ENCODE data around the gene CCSER1.

CCSER1 gene

DNA sequence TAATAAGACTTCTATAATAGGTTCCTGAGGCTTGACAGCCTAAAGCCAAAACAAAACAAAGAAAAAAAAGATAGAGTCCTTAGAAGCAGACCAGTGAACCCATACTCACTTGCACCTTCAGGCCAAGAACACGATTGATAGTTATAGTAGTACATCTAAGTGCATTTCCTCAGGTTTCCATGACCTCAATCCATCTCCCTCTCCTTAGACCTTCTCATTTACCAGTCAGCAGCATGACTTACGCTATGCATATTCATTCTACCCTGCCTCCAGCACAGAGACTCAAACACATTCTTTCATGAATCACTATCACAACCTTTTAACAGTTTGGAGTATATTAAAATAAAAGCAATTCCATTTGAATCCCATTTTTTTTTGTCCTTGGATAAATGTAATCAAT lies 855.6 kb downstream of the CCSER1 start:
- DNase-seq: no peak

DNA sequence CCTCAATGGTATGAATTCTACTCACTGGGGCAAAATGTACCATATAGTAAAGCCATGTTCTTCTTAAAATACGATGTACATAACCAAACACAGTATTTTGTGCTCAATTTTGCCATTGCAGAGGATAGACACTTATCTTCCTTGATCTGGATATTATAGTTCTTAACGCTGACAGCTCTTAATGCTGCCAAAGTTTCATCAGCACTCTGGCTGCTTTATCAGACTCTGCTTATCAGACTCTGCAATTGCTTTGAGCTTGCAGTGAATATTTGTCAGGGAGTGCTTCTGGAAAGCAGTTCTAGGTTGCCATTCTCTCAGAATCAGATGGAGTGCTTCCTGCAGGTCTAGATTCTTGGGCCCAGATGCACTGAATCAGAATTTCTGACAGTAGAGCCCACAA lies 863.1 kb downstream of the CCSER1 start:
- DNase-seq: no peak

DNA sequence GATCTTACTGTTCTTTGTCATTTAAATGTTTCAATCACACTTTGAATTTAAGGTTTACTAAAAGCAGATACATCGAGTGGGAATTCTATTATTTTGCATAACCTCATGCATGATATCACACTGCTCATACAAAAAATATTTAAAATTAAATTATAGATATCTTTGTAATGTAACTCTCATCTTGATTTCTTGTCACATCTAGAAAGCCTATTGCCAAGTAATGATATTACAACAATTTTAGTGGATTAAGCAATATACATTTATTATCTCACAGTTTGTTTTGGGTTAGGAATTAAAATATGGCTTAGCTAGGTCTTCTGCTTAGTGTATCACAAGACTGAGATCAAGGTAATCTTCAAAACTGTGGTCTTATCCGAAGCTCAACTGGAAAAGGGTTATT lies 865.0 kb downstream of the CCSER1 start:
- DNase-seq: no peak

DNA sequence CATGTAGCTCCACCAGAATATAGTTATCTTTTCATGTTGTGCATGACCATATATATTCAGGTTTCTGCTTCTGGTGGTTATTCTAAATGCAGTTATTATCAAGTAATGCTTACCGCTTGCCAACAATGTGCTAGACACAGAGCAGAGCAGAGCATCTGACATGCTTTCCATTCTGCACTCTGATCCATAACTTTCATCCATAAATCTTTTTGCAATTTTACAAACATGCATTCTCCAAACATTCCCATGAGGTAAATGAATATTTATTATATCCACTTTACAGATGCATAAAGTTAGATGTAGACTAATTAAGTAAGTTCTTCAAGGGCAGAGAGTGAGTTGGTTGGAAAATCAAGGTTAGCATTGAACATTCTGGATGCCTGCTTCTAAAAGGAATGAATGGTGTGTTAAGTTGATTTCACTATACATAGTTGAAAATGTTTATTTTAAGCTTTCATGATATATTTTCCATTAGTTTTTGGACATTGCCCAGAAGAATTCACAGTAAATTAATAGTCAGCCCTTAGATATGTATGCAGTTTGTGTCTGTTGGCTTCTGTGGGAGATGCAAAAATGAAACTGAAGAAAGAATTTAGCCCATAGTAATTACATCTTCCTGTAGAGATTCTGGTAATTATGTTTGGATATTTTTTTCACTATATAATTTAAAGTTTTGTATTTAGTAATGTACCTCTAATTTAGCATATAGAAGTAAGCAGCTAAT lies 867.8 kb downstream of the CCSER1 start:
- DNase-seq: no peak

DNA sequence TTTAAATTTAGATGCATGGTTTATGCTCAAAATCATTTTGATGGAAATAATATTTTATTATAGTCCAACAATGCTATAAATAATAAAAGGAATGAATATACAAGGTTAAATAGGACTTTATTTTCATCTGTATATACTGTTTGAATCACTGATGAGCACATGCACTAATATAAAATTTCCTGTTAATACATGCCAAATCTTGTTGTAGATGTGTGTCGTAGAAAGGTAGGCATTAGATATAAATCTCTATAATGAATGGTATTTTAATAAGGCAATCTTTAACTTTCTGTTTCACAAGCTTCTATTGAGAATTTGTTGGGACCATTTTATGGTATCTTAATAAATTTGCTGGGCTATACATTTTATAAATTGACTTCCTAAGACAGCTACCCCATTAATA lies 868.8 kb downstream of the CCSER1 start:
- no peak for DNase-seq

DNA sequence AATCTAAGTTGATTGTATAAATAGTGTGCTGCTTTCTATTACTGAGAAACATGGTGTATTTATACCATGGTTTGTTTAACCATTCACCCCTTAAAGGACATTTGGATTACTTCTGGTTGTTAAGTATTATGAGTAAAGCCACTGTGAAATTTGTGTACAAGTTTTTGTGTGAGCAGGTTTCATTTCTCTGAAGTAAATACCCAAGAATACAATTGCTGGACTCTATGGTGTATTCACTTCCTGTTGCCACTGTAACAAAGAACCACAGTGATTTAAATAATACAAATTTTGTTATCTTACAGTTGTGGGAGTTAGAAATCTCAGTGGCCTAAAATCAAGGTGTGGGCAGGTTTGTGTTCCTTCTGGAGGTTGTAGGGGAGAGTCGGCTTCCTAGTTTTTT lies 869.6 kb downstream of the CCSER1 start:
- DNase-seq: no peak

DNA sequence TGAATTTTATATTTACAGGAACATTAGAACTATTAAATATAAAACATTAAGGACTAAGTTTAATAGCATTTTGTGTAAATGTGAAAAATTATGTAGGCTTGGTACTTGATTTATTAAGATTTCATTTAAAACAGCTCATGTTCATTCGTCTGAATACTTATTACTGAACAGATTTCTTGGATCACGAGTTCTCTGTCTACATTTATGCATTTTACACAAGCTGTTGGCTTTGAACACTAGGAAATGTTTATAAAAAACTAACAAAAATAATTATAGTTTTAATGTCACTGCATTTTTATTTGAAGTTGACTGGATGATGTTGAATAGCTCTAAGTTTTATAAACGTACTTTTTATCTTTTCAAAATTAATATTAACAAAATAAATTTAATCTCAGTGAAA lies 888.7 kb downstream of the CCSER1 start:
- DNase-seq: no peak

DNA sequence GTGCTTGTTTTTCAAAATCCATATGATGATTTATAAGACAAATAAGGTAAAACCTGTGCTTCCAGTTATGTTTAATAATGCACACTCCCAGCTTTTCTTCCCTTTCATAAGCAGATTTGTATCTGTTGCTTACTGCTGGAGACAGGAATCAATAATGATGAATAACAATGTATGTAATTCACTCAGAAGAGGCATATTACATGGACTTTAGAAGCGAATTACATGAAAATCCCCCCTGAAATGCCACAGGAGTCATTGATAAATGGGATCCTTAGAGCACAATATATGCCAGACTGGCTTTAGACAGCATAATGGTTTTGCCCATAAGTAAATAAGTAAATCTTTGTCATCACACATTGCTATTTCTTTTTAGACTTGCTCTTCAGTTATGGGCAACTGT lies 892.3 kb downstream of the CCSER1 start:
- DNase-seq: no peak

DNA sequence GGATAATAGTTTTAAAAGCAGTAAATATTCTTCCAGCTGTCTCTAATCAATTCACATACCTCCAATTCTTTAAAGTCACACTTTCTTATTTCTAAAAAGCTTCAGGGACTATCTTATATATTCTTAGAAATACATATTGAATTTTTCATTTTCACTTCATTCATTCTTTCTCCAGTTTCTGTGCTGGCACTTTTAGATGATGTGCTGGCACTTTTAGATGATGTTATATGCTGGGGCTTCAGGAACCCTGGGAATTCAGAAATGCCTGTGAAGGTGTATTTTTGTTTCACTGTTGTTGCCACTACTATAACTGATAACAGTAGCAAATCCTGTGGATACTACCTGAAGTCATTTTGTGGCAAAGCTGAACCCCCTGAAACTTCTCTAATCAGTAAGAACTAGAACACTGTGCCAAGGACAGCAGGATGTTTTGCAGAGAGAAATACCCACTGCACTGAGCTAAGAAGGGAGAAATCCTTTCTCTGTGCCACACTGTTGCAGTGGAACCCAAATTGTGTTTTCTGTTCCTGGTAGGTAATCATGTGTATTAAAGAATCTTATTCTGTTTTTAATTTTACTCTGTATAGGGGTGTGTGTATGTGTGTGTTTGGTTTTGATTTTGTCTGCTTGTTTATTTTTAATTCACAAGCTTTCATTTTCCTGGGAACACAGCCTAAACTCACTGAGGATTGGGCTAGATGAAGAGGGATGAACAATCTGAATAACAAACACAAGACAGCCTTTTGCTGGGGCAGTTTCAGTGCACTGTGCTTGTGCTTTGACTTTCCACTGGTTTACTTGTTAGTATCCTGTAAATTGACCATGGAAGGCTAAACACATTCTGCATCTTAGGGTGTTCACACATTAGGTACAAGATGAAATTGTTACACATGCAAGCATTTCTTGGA lies 898.3 kb downstream of the CCSER1 start:
- DNase-seq: no peak

DNA sequence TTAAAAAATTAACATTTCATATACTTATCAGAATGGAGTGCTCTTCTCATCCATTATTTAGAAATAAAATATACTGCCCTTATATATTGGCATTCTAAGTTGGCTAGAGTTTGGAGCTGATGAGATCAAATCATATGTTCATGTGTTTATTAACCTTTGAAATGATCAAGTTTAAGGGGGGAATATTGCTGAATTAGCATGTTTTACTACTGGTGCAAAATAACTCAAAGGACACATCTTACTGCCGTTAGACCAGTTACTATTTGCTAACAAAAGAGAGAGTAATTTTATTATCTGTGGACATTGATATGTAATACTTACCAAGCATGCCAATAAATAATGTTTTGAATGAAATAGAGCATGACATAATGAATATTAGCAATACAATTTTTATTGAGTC lies 901.0 kb downstream of the CCSER1 start:
- DNase-seq: no peak

DNA sequence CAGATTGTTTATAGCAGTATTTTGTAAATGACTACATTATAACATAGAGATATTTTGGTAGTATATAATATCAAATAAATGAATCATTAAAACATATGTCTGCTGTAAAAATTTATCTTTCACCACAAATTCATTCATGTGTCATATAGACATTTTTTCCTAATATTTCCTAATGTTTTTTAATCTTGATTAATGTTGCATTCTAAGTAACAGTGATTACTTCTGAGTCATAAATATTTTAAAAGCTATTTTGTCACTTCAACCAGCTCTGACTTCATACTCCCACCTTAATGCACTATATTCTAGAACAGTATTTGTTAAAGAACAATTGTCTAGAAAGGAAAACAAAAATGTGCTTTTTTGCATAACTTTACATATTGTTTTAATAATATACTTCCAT lies 904.6 kb downstream of the CCSER1 start:
- DNase-seq: no peak

DNA sequence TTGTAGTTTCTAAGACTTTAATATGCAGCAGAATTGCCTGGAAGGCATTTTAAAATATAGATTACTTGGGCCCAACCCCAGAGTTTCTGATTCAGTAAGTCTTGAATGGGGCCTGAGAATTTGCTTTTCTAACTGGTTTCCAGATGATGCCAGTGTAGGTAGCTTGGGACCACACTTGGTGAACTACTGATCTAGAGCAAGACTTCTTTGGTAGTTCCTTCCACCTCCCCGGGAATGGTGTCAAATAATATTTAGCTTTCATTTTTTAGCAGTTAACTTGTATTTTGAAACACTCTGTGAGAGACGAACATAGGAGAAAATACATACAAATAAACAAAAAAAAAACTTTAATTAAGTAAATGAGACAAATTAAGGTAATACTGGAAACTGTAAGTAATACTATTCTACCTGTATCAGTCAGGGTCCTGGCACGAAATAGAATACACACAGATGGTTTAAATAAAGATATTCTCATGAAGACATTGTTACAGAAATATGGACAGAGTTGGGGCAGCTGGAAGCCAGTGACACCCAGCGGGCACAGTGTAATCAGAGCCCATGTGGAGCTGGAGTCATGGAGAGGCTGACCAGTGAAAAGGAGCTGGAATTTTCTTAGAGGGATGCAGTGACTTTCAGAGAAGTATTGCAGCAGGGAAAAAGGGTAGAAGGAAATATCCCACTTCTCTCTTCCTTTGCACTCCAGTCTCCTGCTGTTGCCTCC lies 905.7 kb downstream of the CCSER1 start:
- no peak for DNase-seq

DNA sequence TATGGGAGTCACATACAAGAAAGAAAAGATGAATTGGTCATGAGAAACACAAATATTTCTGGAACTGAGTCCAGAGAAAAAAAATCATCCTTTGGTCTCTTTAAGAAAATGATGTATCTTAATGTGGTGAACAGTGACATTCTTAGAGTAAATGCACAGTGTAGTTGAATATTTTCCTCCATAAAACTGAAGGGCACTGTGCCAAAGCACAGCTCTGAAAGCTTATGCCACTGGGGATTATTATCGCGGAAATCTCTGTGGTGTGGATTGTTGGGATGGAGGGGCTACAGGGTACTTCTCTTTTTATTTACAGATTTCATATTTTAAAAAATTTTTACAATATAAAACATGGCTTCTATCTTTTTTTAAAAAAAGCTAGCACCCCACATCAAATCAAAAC lies 908.1 kb downstream of the CCSER1 start:
- DNase-seq: no peak

DNA sequence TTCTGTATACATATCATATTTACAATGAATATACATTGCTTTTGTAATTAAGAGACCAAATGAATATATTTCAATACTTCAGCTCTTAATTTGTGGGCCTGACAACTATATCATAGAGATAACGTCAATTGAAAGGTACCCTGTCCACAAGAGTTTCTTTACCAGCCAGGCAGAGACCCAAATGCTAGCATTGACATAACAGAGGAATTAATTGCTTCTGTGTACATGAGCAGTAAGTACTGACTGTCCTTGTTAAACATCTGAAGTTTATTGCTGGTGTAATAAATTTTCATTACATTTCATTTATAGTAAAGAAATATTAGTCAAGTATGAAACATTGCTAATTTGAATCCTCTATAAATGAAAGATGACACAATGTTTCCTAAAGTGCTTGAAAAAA lies 910.8 kb downstream of the CCSER1 start:
- no peak for DNase-seq

DNA sequence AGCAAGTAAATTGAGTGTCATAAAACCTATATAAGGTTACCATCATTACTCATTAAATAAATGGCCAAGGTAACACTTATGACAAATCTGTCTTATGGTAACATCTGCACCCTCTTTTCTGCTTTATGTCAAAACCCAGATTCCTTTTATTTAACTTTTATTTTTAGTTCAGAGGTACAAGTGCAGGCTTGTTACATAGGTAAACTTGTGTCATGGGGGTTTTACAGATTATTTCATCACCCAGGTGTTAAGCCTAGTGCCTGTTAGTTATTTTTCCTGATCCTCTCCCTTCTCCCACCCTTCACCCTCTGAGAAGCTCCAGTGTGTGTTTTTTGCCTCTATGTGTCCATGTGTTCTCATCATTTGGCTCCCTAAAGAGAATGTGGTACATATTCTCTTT lies 930.7 kb downstream of the CCSER1 start:
- DNase-seq: no peak

DNA sequence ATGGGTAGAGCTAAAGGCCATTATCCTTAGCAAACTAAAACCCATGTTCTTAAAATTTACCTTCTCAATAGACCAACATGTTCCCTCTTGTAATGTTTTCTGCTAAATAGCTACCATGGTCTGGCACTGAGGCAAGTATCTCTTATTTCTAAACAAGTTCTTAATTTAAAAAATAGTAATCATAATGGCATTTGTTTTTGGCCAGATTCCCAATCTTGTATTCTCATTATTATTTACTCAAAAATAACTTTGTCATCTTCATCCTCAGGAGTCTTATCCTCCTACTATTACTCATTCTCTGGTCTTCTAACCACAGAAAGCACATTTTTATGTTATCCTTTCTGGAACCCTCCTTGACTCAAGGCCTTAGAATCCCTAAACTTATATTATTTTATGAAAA lies 931.2 kb downstream of the CCSER1 start:
- DNase-seq: no peak

DNA sequence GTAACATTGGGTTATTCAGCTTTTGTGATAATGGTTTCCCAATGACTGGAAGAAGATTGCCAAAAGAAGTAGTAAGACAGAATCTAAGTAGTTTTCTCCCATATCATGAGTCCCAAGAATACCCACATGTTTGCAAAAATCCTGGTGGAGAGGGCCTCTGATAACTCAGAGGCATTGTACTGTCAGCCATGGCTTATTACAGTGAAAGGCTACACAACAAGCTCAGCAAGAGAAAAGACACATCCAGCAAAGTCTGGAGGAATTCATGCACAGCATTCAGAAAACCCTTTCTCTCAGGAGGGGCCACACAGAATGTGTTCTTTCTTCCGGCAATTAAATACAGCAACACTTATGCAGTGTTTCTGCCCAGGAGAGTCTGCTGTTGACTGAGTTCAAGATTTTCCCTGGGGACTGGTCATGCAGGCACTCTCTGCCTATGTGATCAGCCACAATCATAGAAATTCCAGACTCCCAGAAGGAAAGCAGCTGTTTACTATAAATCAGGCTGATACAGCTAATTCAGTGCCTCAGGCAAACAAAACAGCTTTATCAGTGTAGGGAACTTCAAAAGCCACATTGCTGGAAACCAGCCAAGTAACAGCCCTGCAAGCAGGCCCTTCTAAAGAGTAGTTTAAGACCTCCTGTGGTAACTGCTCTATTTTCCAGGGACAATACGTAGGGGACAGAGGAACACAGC lies 937.1 kb downstream of the CCSER1 start:
- DNase-seq: no peak

DNA sequence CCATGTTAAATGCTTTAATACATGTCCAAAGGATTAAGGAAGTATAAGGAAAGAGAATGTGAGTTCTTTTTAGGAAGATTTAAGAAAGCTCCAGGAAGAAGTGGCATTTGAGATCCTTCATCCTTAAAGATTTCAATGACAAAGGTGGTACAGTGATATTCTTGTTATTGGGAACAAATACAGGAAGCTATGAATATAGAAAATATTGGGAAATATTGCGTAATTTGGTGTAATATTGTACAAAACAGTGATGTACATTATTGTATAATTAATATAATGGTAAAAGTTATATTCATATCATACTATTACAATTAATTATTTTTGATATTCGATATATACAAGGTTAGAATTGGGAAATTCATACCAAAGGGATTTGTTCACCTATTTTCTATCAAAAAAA lies 937.9 kb downstream of the CCSER1 start:
- DNase-seq: no peak

DNA sequence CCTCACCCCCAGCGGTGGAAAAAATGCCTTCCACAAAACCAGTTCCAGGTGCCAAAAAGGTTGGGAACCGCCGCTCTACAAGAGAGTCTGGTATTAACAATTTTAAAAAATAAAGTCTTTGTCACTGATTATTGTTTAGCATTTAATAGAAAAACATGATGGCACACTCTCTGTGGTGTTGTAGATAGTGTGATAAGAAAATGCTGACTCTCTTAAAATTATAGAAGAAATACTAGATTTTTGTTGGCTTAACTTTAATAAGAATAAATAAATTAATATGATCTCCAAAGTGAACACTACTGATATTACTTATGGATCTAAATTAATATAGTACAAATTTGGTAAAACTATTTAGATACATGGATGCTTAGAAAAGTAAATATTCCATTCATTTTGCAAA lies 943.5 kb downstream of the CCSER1 start:
- DNase-seq: no peak

DNA sequence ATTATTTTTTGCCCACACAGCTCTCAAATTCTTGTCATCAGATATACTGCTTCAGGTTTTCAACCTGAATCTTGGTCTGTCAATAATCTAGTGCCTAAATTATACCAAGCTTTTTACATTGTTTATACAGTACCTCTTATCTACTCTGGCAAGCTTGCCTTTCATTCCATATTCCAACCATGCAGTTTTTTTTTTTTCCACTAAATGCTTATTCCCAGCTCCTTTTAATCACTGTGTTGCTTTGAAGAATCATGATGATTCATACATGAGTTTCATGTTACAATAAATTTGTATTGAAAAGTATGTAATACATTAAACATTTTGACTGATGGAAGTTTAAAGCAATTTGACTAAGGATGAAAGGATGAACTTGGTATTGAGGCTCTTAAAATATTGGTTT lies 949.0 kb downstream of the CCSER1 start:
- no peak for DNase-seq

DNA sequence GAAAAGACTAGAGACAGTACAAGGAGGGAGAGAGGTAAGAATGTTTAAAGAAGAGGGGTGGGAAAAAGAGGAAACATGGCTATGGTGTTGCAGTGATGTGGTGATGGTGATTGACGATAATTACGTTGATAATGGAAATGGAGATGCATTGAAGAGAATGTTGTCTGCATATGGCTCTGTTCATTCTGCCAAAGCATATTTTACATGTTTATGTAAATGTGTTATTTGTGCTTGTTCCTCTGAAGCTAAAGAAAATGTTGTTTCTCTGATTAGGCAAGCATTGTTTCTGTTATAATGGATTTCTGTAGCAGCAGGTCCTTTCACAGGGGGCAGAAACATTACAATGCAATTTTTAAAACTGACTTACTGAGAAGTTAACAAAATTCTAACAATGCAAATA lies 958.8 kb downstream of the CCSER1 start:
- DNase-seq: no peak

DNA sequence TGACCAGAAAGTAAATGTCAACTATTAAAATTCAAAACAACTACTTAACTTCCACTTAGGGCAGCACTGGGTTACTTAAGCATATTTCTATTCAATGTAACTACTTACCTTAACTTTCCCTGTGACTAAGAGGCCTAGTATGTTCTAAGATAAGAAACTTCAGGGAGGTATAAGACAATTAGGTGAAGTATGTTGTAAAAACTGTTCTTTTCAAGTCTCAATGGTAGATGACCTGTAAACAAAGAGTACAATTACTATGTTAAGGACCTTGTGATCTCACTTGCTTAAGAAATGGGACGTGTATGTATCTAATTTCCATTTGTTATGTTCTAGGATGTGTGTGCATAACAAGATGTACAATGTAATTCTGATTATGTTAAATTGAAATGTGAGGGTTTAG lies 960.5 kb downstream of the CCSER1 start:
- no peak for DNase-seq

DNA sequence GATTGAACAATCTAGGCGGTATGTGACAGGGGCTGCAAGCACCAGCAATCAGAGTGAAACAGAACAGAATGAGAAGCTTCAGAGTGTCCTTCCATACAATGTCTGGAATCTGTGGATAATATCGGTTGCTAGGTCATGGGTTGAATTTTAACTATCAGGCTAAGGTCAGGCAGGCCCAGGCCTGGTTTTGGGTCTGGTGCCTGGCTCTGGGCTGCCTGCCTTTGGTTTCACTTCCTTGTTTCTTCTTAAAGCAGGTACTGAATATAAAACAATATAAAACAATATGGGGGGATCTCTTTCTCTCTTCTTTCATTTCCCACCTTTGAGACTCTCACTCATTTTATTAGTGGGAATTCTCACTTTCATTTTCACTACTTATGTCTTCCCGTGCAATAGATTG lies 962.0 kb downstream of the CCSER1 start:
- no peak for DNase-seq

Data from stimulated activated CD4-positive, alpha-beta T cell treated with anti-CD3 and anti-CD28 coated beads, Interleukin-4, amount 100 ng/mL, for 4 hours (primary cell).